B cell (primary cell): ENCODE results near the gene SLC2A4.

Experiments
- EZH2 ChIP-seq: IDR thresholded peaks from 2 replicates; pipeline ENCODE4 v1.6.1; 2012; ENCODE audit warnings: borderline replicate concordance, low read depth, mild to moderate bottlenecking, moderate library complexity, low read length; ENCODE audit not compliant: insufficient read depth, poor library complexity, severe bottlenecking
- TF ChIP-seq, protein P1 (sequence below): fragments of 200-600 bp; IDR thresholded peaks from one replicate; pipeline ENCODE4 v1.8.0; 2022; ENCODE audit warnings: antibody characterized with exemption, mild to moderate bottlenecking

GRCh38 chr17:7256766-7257456, 24.6 kb upstream of the SLC2A4 start:
- TF ChIP-seq EZH2 = no peak
- TF ChIP-seq, protein P1, sequence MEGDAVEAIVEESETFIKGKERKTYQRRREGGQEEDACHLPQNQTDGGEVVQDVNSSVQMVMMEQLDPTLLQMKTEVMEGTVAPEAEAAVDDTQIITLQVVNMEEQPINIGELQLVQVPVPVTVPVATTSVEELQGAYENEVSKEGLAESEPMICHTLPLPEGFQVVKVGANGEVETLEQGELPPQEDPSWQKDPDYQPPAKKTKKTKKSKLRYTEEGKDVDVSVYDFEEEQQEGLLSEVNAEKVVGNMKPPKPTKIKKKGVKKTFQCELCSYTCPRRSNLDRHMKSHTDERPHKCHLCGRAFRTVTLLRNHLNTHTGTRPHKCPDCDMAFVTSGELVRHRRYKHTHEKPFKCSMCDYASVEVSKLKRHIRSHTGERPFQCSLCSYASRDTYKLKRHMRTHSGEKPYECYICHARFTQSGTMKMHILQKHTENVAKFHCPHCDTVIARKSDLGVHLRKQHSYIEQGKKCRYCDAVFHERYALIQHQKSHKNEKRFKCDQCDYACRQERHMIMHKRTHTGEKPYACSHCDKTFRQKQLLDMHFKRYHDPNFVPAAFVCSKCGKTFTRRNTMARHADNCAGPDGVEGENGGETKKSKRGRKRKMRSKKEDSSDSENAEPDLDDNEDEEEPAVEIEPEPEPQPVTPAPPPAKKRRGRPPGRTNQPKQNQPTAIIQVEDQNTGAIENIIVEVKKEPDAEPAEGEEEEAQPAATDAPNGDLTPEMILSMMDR = no peak
